SW 1271 (cell line): ENCODE measurements around the gene ZNF638.
A peak's percentile ranks its signal among the peaks of the same experiment; 100 is the strongest.

Experiments
- DNase-seq, 2 experiments: peaks; one replicate each; lab custom pipeline; 2025; lab: John Stamatoyannopoulos, UW

Gene ZNF638

GRCh38 chr2:71336802-71337201 is 5.2 kb downstream of the ZNF638 start:
- no peak for DNase-seq

- no peak for DNase-seq
Observed at GRCh38 chr2:71337776-71338175, 6.2 kb downstream of the ZNF638 start.

- DNase-seq: no peak
Observed at GRCh38 chr2:71339685-71340084, 8.1 kb downstream of the ZNF638 start.

- DNase-seq: no peak
Observed at GRCh38 chr2:71340176-71340575, 8.6 kb downstream of the ZNF638 start.

GRCh38 chr2:71341645-71342044 is 10.1 kb downstream of the ZNF638 start:
- no peak for DNase-seq

GRCh38 chr2:71346065-71346464 is 14.5 kb downstream of the ZNF638 start:
- no peak for DNase-seq

- DNase-seq: no peak
Observed at GRCh38 chr2:71347517-71347916, 15.9 kb downstream of the ZNF638 start.

- DNase-seq: no peak
Observed at GRCh38 chr2:71348302-71348701, 16.7 kb downstream of the ZNF638 start.

- no peak for DNase-seq
Observed at GRCh38 chr2:71353248-71353647, 21.7 kb downstream of the ZNF638 start.

- DNase-seq: no peak
Observed at GRCh38 chr2:71358931-71359671, 27.5 kb downstream of the ZNF638 start.

- DNase-seq: no peak
Observed at GRCh38 chr2:71360434-71360975, 28.9 kb downstream of the ZNF638 start.

- no peak for DNase-seq
Observed at GRCh38 chr2:71361631-71362030, 30.0 kb downstream of the ZNF638 start.

- no peak for DNase-seq
Observed at GRCh38 chr2:71362447-71362846, 30.9 kb downstream of the ZNF638 start.

GRCh38 chr2:71370015-71370414 is 38.4 kb downstream of the ZNF638 start:
- no peak for DNase-seq

GRCh38 chr2:71372042-71372441 is 40.5 kb downstream of the ZNF638 start:
- no peak for DNase-seq

GRCh38 chr2:71379086-71379485 is 47.5 kb downstream of the ZNF638 start:
- DNase-seq: no peak

- no peak for DNase-seq
Observed at GRCh38 chr2:71380665-71381064, 49.1 kb downstream of the ZNF638 start.

GRCh38 chr2:71385012-71385411 is 53.4 kb downstream of the ZNF638 start:
- peak in 1 of 2 experiments; percentile 39 for DNase-seq

GRCh38 chr2:71388214-71388613 is 56.6 kb downstream of the ZNF638 start:
- no peak for DNase-seq

GRCh38 chr2:71389384-71390072 is 57.9 kb downstream of the ZNF638 start:
- no peak for DNase-seq

- no peak for DNase-seq
Observed at GRCh38 chr2:71393216-71393615, 61.6 kb downstream of the ZNF638 start.

- no peak for DNase-seq
Observed at GRCh38 chr2:71395471-71395870, 63.9 kb downstream of the ZNF638 start.

- DNase-seq: no peak
Observed at GRCh38 chr2:71402427-71402826, 70.8 kb downstream of the ZNF638 start.
